Measurements from ENCODE around the gene LMO3.

Gene LMO3

DNA sequence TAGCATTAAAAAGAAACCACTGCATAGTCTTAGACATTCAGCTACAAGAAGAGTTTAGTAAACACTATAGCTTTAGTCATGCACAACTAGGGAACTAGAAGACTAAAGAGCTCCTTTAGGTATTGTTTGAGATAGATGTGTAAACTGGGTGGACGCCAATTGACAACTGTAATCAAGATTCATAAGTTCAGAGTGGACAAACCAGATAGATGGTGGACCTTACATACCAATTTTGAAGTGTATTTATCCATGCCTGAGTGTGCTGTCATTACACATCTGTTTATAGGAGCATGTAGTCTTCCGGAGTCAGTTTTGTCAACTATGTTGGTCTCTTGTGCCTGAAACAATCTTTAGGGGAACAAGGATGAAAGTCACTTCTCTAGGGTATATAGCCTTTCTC lies 96.6 kb downstream of the LMO3 start:
- TF ChIP-seq, protein P1, sequence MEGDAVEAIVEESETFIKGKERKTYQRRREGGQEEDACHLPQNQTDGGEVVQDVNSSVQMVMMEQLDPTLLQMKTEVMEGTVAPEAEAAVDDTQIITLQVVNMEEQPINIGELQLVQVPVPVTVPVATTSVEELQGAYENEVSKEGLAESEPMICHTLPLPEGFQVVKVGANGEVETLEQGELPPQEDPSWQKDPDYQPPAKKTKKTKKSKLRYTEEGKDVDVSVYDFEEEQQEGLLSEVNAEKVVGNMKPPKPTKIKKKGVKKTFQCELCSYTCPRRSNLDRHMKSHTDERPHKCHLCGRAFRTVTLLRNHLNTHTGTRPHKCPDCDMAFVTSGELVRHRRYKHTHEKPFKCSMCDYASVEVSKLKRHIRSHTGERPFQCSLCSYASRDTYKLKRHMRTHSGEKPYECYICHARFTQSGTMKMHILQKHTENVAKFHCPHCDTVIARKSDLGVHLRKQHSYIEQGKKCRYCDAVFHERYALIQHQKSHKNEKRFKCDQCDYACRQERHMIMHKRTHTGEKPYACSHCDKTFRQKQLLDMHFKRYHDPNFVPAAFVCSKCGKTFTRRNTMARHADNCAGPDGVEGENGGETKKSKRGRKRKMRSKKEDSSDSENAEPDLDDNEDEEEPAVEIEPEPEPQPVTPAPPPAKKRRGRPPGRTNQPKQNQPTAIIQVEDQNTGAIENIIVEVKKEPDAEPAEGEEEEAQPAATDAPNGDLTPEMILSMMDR (IDR thresholded peaks at IDR 0.05; ENCODE audit: low read depth, low read length): no peak
- no peak for DNase-seq (ENCODE audit: extremely low read depth, low read depth)

DNA sequence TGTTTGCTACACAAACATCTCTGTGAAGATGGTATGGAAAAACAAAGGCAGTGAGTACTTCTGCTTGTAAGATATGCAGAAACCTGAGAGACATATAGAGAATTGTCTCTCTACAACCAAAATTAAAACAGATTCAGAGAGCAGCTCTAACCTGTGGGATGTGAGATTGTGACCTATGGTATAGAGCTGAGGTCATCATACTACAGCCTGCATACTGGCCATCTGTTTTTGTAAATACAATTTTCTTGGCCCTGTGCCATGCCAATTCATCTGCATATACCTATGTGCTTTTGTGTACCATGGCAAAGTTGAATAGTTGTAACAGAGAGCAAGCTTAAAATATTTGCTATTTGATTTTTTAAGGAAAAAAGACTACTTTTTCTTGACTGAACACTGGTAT lies 99.6 kb downstream of the LMO3 start:
- no peak for DNase-seq (ENCODE audit: extremely low read depth, low read depth)
- TF ChIP-seq, protein P1 (IDR thresholded peaks at IDR 0.05; ENCODE audit: low read depth, low read length): no peak

DNA sequence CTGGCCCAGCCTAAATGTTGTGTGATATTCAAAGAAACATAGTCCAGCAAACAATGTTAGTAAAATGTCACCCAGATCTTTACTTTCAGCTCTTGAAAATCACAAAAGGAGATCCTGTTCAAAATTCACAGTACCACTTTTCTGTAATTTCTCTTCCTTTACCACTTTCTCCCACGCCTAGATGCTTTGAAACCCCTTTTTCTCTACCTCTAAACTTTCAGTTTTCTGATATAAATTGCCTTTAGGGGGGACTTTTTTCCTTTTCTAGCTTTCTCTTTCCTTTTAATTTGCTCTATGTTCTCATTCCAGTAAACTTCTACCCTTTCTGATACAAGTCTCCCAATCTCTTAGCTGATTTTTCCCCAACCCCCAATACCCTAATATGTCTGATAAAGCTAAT lies 101.8 kb downstream of the LMO3 start:
- DNase-seq (ENCODE audit: extremely low read depth, low read depth): no peak
- TF ChIP-seq, protein P1 (IDR thresholded peaks at IDR 0.05; ENCODE audit: low read depth, low read length): no peak

DNA sequence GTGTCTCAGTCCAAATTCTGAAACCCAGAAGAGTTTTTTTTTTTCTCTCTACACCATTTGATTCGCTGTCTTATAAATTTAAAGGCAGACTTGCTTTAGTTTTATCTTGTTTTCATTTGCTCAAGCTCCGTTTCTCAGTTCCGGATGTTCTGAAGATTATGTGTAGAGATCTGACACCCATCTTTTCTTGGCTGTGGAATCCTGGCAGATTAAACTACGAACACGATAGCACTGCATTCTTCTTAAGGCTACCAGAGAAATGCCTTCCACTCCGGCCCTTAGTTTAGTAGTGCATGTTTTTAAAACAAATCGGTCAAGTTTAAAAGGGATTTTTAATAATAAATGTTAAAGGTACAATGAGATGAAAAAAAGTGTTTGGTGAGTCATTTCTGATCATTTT lies 106.4 kb downstream of the LMO3 start:
- TF ChIP-seq, protein P1 (IDR thresholded peaks at IDR 0.05; ENCODE audit: low read depth, low read length): no peak
- DNase-seq (ENCODE audit: extremely low read depth, low read depth): no peak
